Upper lobe of left lung (tissue), 6 donors: ENCODE measurements around the gene SNRNP70. TPM values are rescaled to one million over a fixed set of nuclear protein-coding genes. Genes with fewer than 3 reads are reported as not detected.
A peak's percentile ranks its signal among the peaks of the same experiment; 100 is the strongest.

Experiments used
- ATAC-seq, 2 donors: fragments of 200-7000 bp; cut with Tn5 transposase; one replicate each; pipeline ENCODE4 v1.9.1; 2022; ENCODE audit warnings: mild to moderate bottlenecking in 2 of 2, moderate library complexity in 2 of 2; ENCODE audit not compliant: low FRiP score in 2 of 2
- DNase-seq, 2 donors: peaks; one replicate each; pipeline ENCODE4 v3.0.0-alpha.2; 2019 to 2020
- H3K27ac ChIP-seq, 4 donors: fragments of 200-600 bp; sonication (generic); one replicate each; pipeline ENCODE4 v1.5.1; 2016 to 2019
- H3K27me3 ChIP-seq, 4 donors: fragments of 200-600 bp; sonication (generic); one replicate each; pipeline ENCODE4 v1.5.1; 2017 to 2019
- H3K36me3 ChIP-seq, 4 donors: fragments of 200-600 bp; sonication (generic); one replicate each; pipeline ENCODE4 v1.5.1; 2016 to 2019
- H3K4me1 ChIP-seq, 4 donors: fragments of 200-600 bp; sonication (generic); one replicate each; pipeline ENCODE4 v1.5.1; 2018 to 2019
- H3K4me3 ChIP-seq, 4 donors: fragments of 200-600 bp; sonication (generic); one replicate each; pipeline ENCODE4 v1.5.1; 2017 to 2019; ENCODE audit warnings: mild to moderate bottlenecking in 2 of 4, moderate library complexity in 1 of 4
- H3K9me3 ChIP-seq, 4 donors: fragments of 200-600 bp; sonication (generic); one replicate each; pipeline ENCODE4 v1.5.1; 2018 to 2019
- CTCF ChIP-seq, 6 experiments: fragments of 450-650 bp in 4 of 6; fragments of 200-600 bp in 2 of 6; sonication (generic) in 2 of 6; IDR thresholded peaks; one replicate each; pipeline ENCODE4 v1.5.1; 2016 to 2019; ENCODE audit warnings: antibody characterized with exemption in 6 of 6
- EP300 ChIP-seq, 4 donors: sonication (generic); formaldehyde crosslinking; IDR thresholded peaks; one replicate each; pipeline ENCODE4 v1.5.1; 2017; ENCODE audit warnings: antibody characterized with exemption in 4 of 4, control low read depth in 2 of 4
- POLR2A ChIP-seq, 4 donors: fragments of 450-650 bp; IDR thresholded peaks; one replicate each; pipeline ENCODE4 v1.5.1; 2016 to 2017; ENCODE audit warnings: antibody characterized with exemption in 4 of 4, mild to moderate bottlenecking in 2 of 4
- POLR2AphosphoS5 ChIP-seq, 2 donors: sonication (generic); formaldehyde crosslinking; IDR thresholded peaks; one replicate each; pipeline ENCODE4 v1.5.1; 2017; ENCODE audit warnings: antibody characterized with exemption in 2 of 2
- WGBS, 2 donors: methylation state at CpG; one replicate each; pipeline ENCODE4 v1.1.5; 2017 to 2018; 5-methylcytosine and 5-hydroxymethylcytosine counted together
- total RNA-seq, 6 donors: library from RNA; depleted of rRNA in 4 of 6; stranded (reverse); fragments of >200 nt in 4 of 6; gene quantifications; one replicate each; pipeline versions ENCODE4 v1.1.0 to v1.2.1, GENCODE V29; 2016 to 2021
- donor health status: DM: no; HTN: no; CAD: no; lungs with moderate emphysema.
- donor health status: DM: no; HTN: yes; CAD: no; lungs with severe emphysema.

SNRNP70 gene
- total RNA-seq, 6 donors from 2014 or later = 147 to 1,500 (median 176) TPM

- DNase-seq (no peak), ATAC-seq (no peak)
- Histone ChIP-seq H3K27me3 (no peaks in the 10 kb centered on the region), H3K9me3 (no peaks in the 10 kb centered on the region), H3K4me3 (no peak overlapping the region), H3K27ac (no peak overlapping the region), H3K4me1 (peaks cover 27 to 50% (median 34%) of the 10 kb centered on the region in 4 donors), H3K36me3 (no peaks in the 10 kb centered on the region)
- no peak for TF ChIP-seq POLR2A (IDR thresholded peaks at IDR 0.05)
- no peak for TF ChIP-seq CTCF (IDR thresholded peaks at IDR 0.05)
- TF ChIP-seq EP300 (IDR thresholded peaks at IDR 0.05) = no peak
- no peak for TF ChIP-seq POLR2AphosphoS5 (IDR thresholded peaks at IDR 0.05)
- WGBS, 2 donors = 89 to 90% methylated on average over 9 to 10 of the region's 10 CpGs
These were observed 68.0 kb downstream of the SNRNP70 start for GRCh38 chr19:49153167-49153809.

- ATAC-seq (no peak), DNase-seq (no peak)
- Histone ChIP-seq H3K27me3 (no peaks in the 10 kb centered on the region), H3K27ac (no peak overlapping the region), H3K4me3 (no peak overlapping the region), H3K9me3 (no peaks in the 10 kb centered on the region), H3K36me3 (no peaks in the 10 kb centered on the region), H3K4me1 (peaks cover 26 to 49% (median 31%) of the 10 kb centered on the region in 4 donors)
- TF ChIP-seq POLR2AphosphoS5 (IDR thresholded peaks at IDR 0.05) (no peak), EP300 (IDR thresholded peaks at IDR 0.05) (no peak), POLR2A (IDR thresholded peaks at IDR 0.05) (no peak)
- 95 to 100% methylated on average over 6 of the region's 6 CpGs for WGBS, 2 donors
These were observed 69.0 kb downstream of the SNRNP70 start for GRCh38 chr19:49154279-49154678.

GRCh38 chr19:49155005-49155819 lies 70.0 kb downstream of the SNRNP70 start, which contains the start of gene HRC:
TSS of gene HRC (minus strand) at chr19:49155396. CDS start at chr19:49155237, 159 bp downstream.
- Histone ChIP-seq H3K4me1 (peaks cover 23 to 43% (median 25%) of the 10 kb centered on the region in 4 donors), H3K27ac (peak within 1 kb of the TSS in 3 of 4 donors; percentile 2 to 32 (median 7)), H3K4me3 (no peak within 1 kb of the TSS), H3K9me3 (no peaks in the 10 kb centered on the region), H3K27me3 (no peaks in the 10 kb centered on the region), H3K36me3 (no peaks in the 10 kb centered on the region)
- DNase-seq (no peak), ATAC-seq (no peak)
- 69 to 76% methylated on average over 15 to 19 of the region's 19 CpGs for WGBS, 2 donors
- TF ChIP-seq POLR2AphosphoS5 (IDR thresholded peaks at IDR 0.05) (no peak), CTCF (IDR thresholded peaks at IDR 0.05) (no peak), EP300 (IDR thresholded peaks at IDR 0.05) (no peak), POLR2A (IDR thresholded peaks at IDR 0.05) (no peak)

- DNase-seq = no peak
These were observed 70.6 kb downstream of the SNRNP70 start for GRCh38 chr19:49155820-49156346.

More at GRCh38 chr19:49155820-49156346, 70.6 kb downstream of the SNRNP70 start:
- peaks cover 19 to 36% (median 24%) of the 10 kb centered on the region in 4 donors for H3K4me1 ChIP-seq
- ATAC-seq = no peak
- 59 to 71% methylated on average over 4 of the region's 4 CpGs for WGBS, 2 donors
- TF ChIP-seq POLR2A (IDR thresholded peaks at IDR 0.05) (no peak), POLR2AphosphoS5 (IDR thresholded peaks at IDR 0.05) (no peak), EP300 (IDR thresholded peaks at IDR 0.05) (no peak), CTCF (IDR thresholded peaks at IDR 0.05) (no peak)
- H3K27me3 ChIP-seq = no peaks in the 10 kb centered on the region
- no peaks in the 10 kb centered on the region for H3K9me3 ChIP-seq
- no peak overlapping the region for H3K4me3 ChIP-seq
- no peaks in the 10 kb centered on the region for H3K36me3 ChIP-seq
- peak overlapping the region in 2 of 4 donors; percentile 7 to 32 for H3K27ac ChIP-seq
